Measurements from ENCODE around the gene IRF4.

- TF ChIP-seq POLR2A (IDR thresholded peaks at IDR 0.05) = no peak
- TF ChIP-seq CTCF (IDR thresholded peaks at IDR 0.05) = no peak
- no peak for TF ChIP-seq POLR2AphosphoS5 (IDR thresholded peaks at IDR 0.05; ENCODE audit: insufficient read depth in 1 of 2, low read depth in 1 of 2)
Observed at GRCh38 chr6:373031-373430, 18.5 kb upstream of the IRF4 start.
